ENCODE measurements around the gene PXMP4. TPM values are rescaled to one million over a fixed set of nuclear protein-coding genes. Genes with fewer than 3 reads are reported as not detected.

PXMP4 gene
- total and polyA plus RNA-seq, 7 donors, result 4.5 to 8.2 (median 6.6) TPM

DNA sequence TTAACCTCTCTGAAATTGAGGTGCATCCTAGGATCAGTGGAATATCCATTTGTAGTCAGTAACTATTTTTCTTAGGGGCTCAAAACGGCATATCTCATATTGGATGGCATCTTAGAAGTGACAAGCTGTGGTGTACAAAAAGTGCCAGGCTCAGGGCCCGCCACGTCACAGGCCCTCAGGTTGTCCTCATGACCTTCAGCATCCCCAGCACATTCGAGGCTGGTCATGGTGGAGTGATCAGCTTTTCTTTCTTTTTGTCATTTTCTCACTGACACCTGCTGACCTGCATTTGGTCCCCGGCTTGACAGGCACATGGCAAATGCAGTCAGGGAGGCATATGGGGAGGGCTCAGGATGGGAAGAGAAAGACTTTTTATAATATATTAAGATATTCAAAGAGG lies 26.8 kb downstream of the PXMP4 start:
- intact Hi-C loops (cut with DNase I), result no loop called here
- Histone ChIP-seq H3K27ac (peak overlapping the region in 2 of 4 donors; percentile 53 to 67), H3K36me3 (no peaks in the 10 kb centered on the region), H3K9me3 (no peaks in the 10 kb centered on the region), H3K4me1 (peaks cover 0 to 29% (median 26%) of the 10 kb centered on the region in 4 donors), H3K4me3 (no peak overlapping the region), H3K27me3 (no peaks in the 10 kb centered on the region)
- no peak for DNase-seq
- TF ChIP-seq EP300 (IDR thresholded peaks at IDR 0.05), result no peak
- WGBS, 2 donors, result 87% methylated on average over 5 of the region's 5 CpGs

DNA sequence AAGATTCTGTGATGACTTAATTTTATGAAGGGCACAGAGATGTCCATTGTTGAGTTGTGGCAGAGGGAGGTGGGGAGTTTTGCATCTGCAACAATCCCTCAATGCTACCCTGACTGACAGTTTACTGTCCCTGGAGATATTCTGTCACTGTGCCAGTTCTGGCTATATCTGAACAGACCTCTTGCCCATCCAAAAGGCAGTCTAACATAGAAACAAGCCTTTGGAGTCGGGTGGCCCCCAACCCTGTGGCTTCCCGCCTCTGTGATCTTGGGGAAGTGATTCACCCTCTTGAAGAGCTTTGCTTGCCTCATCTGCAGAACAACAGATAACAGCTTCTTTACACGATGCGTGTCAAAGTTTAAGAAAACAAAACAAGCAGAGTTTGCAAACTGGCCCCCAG lies 30.1 kb downstream of the PXMP4 start:
- Histone ChIP-seq H3K4me1 (peaks cover 0 to 27% (median 26%) of the 10 kb centered on the region in 4 donors), H3K4me3 (no peak overlapping the region), H3K27ac (no peak overlapping the region), H3K9me3 (no peaks in the 10 kb centered on the region), H3K27me3 (no peaks in the 10 kb centered on the region), H3K36me3 (no peaks in the 10 kb centered on the region)
- 29 to 75% methylated on average over 4 of the region's 4 CpGs for WGBS, 2 donors
- no peak for DNase-seq
- TF ChIP-seq EP300 (IDR thresholded peaks at IDR 0.05) (no peak), POLR2AphosphoS5 (IDR thresholded peaks at IDR 0.05) (no peak), POLR2A (IDR thresholded peaks at IDR 0.05) (no peak)
- TF ChIP-seq, protein P1, sequence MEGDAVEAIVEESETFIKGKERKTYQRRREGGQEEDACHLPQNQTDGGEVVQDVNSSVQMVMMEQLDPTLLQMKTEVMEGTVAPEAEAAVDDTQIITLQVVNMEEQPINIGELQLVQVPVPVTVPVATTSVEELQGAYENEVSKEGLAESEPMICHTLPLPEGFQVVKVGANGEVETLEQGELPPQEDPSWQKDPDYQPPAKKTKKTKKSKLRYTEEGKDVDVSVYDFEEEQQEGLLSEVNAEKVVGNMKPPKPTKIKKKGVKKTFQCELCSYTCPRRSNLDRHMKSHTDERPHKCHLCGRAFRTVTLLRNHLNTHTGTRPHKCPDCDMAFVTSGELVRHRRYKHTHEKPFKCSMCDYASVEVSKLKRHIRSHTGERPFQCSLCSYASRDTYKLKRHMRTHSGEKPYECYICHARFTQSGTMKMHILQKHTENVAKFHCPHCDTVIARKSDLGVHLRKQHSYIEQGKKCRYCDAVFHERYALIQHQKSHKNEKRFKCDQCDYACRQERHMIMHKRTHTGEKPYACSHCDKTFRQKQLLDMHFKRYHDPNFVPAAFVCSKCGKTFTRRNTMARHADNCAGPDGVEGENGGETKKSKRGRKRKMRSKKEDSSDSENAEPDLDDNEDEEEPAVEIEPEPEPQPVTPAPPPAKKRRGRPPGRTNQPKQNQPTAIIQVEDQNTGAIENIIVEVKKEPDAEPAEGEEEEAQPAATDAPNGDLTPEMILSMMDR (IDR thresholded peaks at IDR 0.05), result no peak
- intact Hi-C loops (cut with DNase I), result loop anchor here (5.0 kb wide), 1 partner anchor 42 kb away; the partner anchor contains the start of gene ZNF341

DNA sequence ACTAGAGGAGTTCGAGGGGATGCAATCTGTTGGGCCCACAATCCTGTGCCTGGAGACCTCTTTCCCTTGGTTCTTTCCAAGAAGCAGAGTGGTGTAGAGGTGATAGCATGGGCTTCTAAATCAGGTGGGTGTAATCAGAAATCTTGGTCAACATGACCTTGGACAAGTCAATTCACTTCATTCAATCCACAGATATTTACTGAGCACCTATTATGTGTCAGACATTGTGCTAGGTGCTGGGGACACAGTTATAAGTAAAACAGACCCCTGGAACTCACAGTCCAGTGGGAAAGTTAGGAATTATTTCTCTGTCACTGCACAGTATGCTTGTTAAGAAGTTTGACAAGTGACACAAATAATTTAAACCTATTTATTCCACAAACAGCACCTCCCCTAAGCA lies 30.6 kb downstream of the PXMP4 start:
- intact Hi-C loops (cut with DNase I), result loop anchor here (5.0 kb wide), 1 partner anchor 43 kb away; the partner anchor contains the start of gene ZNF341
- TF ChIP-seq POLR2AphosphoS5 (IDR thresholded peaks at IDR 0.05) (no peak), EP300 (IDR thresholded peaks at IDR 0.05) (no peak), POLR2A (IDR thresholded peaks at IDR 0.05) (no peak)
- TF ChIP-seq, protein P1 (IDR thresholded peaks at IDR 0.05), result no peak
- 91 to 100% methylated on average over 1 of the region's 1 CpG for WGBS, 2 donors
- Histone ChIP-seq H3K27ac (no peak overlapping the region), H3K27me3 (no peaks in the 10 kb centered on the region), H3K4me3 (no peak overlapping the region), H3K9me3 (no peaks in the 10 kb centered on the region), H3K4me1 (peaks cover 0 to 28% (median 24%) of the 10 kb centered on the region in 4 donors), H3K36me3 (no peaks in the 10 kb centered on the region)
- DNase-seq, result no peak

DNA sequence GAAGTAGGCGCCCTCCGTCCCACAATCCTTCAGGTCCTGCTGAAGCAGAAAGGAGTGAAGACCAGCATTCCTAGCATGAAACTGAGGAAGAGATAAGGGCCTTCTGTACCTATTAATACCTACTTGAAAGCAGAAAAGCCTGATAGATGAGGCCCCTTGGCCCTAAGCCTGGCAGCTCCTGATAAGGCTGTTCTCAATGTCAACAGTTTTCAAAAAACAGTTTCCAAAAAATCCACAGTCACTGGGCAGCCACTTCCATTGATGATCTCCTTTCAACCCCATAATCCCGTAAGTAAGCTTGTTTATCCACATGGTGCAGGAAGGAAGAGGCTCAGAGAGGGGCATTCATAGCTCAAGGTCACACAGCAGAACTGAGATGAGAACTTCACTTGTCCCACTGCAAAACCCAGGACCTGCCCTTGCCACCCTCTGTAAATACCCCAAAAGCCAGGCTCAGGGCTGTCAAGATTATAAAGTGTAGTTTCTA lies 31.1 kb downstream of the PXMP4 start:
- Histone ChIP-seq H3K9me3 (no peaks in the 10 kb centered on the region), H3K4me1 (peaks cover 0 to 23% (median 19%) of the 10 kb centered on the region in 4 donors), H3K27me3 (no peaks in the 10 kb centered on the region), H3K4me3 (no peak overlapping the region), H3K27ac (no peak overlapping the region), H3K36me3 (no peaks in the 10 kb centered on the region)
- DNase-seq, result no peak
- intact Hi-C loops (cut with DNase I), result loop anchor here (5.0 kb wide), 1 partner anchor 43 kb away; the partner anchor contains the start of gene ZNF341
- 91 to 94% methylated on average over 3 of the region's 3 CpGs for whole genome bisulfite sequencing, 2 donors
- TF ChIP-seq EP300 (IDR thresholded peaks at IDR 0.05) (no peak), POLR2AphosphoS5 (IDR thresholded peaks at IDR 0.05) (no peak), POLR2A (IDR thresholded peaks at IDR 0.05) (no peak)
- TF ChIP-seq, protein P1 (IDR thresholded peaks at IDR 0.05), result no peak

DNA sequence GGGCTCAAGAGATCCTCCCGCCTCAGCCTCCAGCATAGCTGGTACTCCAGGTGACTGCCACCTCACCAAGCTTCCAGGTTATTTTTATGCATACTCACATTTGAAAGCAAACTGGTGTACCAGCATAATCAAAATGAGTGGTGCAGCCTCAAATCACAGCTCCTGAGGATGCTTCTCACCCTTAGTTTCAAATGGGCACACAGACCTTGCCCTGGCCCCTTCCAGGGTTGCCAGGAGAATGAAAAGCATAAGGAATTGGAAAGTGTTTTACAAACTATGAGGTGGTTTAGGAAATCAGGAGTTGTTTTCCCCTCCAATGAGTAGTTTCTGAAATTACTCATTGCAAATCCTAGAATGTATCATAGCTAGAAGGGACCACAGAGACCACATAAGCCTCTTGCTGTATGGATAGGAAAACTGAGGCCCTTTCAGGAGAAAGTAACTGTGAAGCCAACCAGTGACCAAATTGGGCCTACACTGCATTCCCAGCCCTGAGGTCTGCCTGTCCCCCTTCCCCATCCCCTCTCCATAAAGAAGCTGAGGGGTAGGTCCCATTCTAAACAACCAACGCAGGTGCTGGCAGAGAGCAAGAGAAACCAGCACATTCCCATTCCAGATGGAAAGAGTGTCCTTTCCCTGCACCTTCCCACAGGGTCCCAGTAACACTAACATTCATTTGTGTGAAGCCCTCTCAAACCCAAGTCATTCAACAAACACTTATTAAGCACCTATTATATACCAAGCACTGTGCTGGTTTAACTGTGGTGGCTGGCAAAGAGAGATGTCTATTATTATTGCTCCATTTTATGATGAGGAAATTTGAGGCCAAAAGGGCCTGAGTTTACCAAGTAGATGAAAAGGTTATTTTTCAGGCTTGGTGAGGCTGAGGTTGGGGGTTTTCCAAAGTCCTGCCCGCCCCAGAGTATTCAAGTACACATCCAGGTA lies 31.8 kb downstream of the PXMP4 start:
- H3K27ac ChIP-seq, result no peak overlapping the region
- H3K27me3 ChIP-seq, result no peaks in the 10 kb centered on the region
- TF ChIP-seq POLR2AphosphoS5 (IDR thresholded peaks at IDR 0.05), result no peak
- no peak for TF ChIP-seq EP300 (IDR thresholded peaks at IDR 0.05)
- TF ChIP-seq, protein P1 (IDR thresholded peaks at IDR 0.05), result no peak
- no peak for TF ChIP-seq POLR2A (IDR thresholded peaks at IDR 0.05)
- no peaks in the 10 kb centered on the region for H3K9me3 ChIP-seq
- H3K4me1 ChIP-seq, result peaks cover 0 to 19% (median 15%) of the 10 kb centered on the region in 4 donors
- DNase-seq, result no peak
- no peaks in the 10 kb centered on the region for H3K36me3 ChIP-seq
- WGBS, 2 donors, result 91 to 94% methylated on average over 3 of the region's 3 CpGs
- no peak overlapping the region for H3K4me3 ChIP-seq
- intact Hi-C loops (cut with DNase I), result loop anchor here (5.0 kb wide), 1 partner anchor 44 kb away; the partner anchor contains the start of gene ZNF341

Measured in sigmoid colon (tissue), 7 donors.